ENCODE results near the gene PFKL. TPM values are rescaled to one million over a fixed set of nuclear protein-coding genes. Genes with fewer than 3 reads are reported as not detected.
A peak's percentile ranks its signal among the peaks of the same experiment; 100 is the strongest.

PFKL gene
- total RNA-seq, 1 experiment from 2014 or later, result 150 TPM

GRCh38 chr21:44291936-44292811, 7.7 kb upstream of the PFKL start:
- H3K27me3 ChIP-seq (ENCODE audit: insufficient read depth, low read length), result no peaks in the 10 kb centered on the region
- H3K27ac ChIP-seq (ENCODE audit: low read depth, low read length), result no peak overlapping the region
- BruUV-seq (replicated peaks), result no TSS peak
- H4K20me1 ChIP-seq (ENCODE audit: insufficient read depth), result no peaks in the 10 kb centered on the region
- ATAC-seq, result peak; percentile 69
- H3K4me3 ChIP-seq (replicated peaks in 1 of 2; ENCODE audit: low read depth in 1 of 2, low read length in 2 of 2), result no peak overlapping the region
- TF ChIP-seq SIN3A (IDR thresholded peaks at IDR 0.05; ENCODE audit: low read depth) (no peak), CEBPB (IDR thresholded peaks at IDR 0.05; ENCODE audit: low read depth) (no peak)
- RAD21 ChIA-PET (ENCODE audit: low non-redundant PET in 1 of 2, low total read pairs in 2 of 2, uncharacterized antibody in 2 of 2, unreplicated experiment in 2 of 2), result no interaction called here
- H3K9me3 ChIP-seq (ENCODE audit: control insufficient read depth in 1 of 2, insufficient read depth in 1 of 2, low read depth in 1 of 2, low read length in 2 of 2), result no peaks in the 10 kb centered on the region
- no peak overlapping the region for H2AFZ ChIP-seq (ENCODE audit: low read depth, low read length, poor library complexity, severe bottlenecking)
- H3K36me3 ChIP-seq (ENCODE audit: control insufficient read depth in 1 of 2, insufficient read depth in 2 of 2, low read length in 2 of 2), result no peaks in the 10 kb centered on the region
- intact Hi-C loops (cut with micrococcal nuclease), result no loop called here
- CTCF ChIA-PET, result interaction anchor here (1.5 kb wide), 1 partner anchor 11 kb away, joined by 5 read pairs; no protein-coding TSS in a partner anchor
- no peak overlapping the region for H3K9ac ChIP-seq (ENCODE audit: low read length)
- no peak for DNase-seq (ENCODE audit: low read depth, low spot score)
- peaks cover 0 to 4% of the 10 kb centered on the region in 2 experiments; a peak in 1 of 4 replicates for H3K4me1 ChIP-seq (ENCODE audit: control insufficient read depth in 1 of 2, insufficient read depth in 2 of 2, low read length in 2 of 2)
- no peaks in the 10 kb centered on the region for H3K79me2 ChIP-seq (ENCODE audit: insufficient read depth, low read length)
- POLR2A ChIA-PET, result no interaction called here
- H3K4me2 ChIP-seq (ENCODE audit: low read length), result 0 out of 2 replicates have a peak overlapping the region, but pooled peaks have one; percentile 1
- no peaks in the 10 kb centered on the region for H3K9me2 ChIP-seq (ENCODE audit: insufficient read depth)

GRCh38 chr21:44292812-44293195, 7.0 kb upstream of the PFKL start:
- ChIA-PET CTCF (no interaction called here), RAD21 (ENCODE audit: low non-redundant PET in 1 of 2, low total read pairs in 2 of 2, uncharacterized antibody in 2 of 2, unreplicated experiment in 2 of 2) (no interaction called here), POLR2A (no interaction called here)
- peaks cover under 1 to 9% of the 10 kb centered on the region in 2 experiments; a peak in 3 of 4 replicates for H3K4me1 ChIP-seq (ENCODE audit: control insufficient read depth in 1 of 2, insufficient read depth in 2 of 2, low read length in 2 of 2)
- no peaks in the 10 kb centered on the region for H3K27me3 ChIP-seq (ENCODE audit: insufficient read depth, low read length)
- H3K4me2 ChIP-seq (ENCODE audit: low read length), result no peak overlapping the region
- H2AFZ ChIP-seq (ENCODE audit: low read depth, low read length, poor library complexity, severe bottlenecking), result no peak overlapping the region
- TF ChIP-seq EZH2 (IDR thresholded peaks at IDR 0.05) (no peak), EZH2phosphoT487 (IDR thresholded peaks at IDR 0.05; ENCODE audit: borderline replicate concordance) (no peak), ATF3 (IDR thresholded peaks at IDR 0.05) (no peak), SRF (IDR thresholded peaks at IDR 0.05; ENCODE audit: low read depth) (no peak), TCF7L2 (IDR thresholded peaks at IDR 0.05; ENCODE audit: borderline replicate concordance, extremely low read depth, insufficient read depth, insufficient read length) (no peak), ZNF274 (IDR thresholded peaks at IDR 0.05; ENCODE audit: low read depth, low read length) (no peak), YY1 (IDR thresholded peaks at IDR 0.05; ENCODE audit: extremely low read depth, insufficient replicate concordance, low read depth, low read length) (no peak), CEBPB (IDR thresholded peaks at IDR 0.05; ENCODE audit: low read depth) (no peak), MAX (IDR thresholded peaks at IDR 0.05) (no peak), FOSL1 (IDR thresholded peaks at IDR 0.05; ENCODE audit: low read depth) (no peak), CBX3 (IDR thresholded peaks at IDR 0.05; ENCODE audit: low read depth) (no peak), JUND (IDR thresholded peaks at IDR 0.05) (no peak), ELF1 (IDR thresholded peaks at IDR 0.05; ENCODE audit: borderline replicate concordance, low read depth) (no peak)
- H3K9ac ChIP-seq (ENCODE audit: low read length), result no peak overlapping the region
- no peaks in the 10 kb centered on the region for H3K9me2 ChIP-seq (ENCODE audit: insufficient read depth)
- no peak overlapping the region for H3K4me3 ChIP-seq (replicated peaks in 1 of 2; ENCODE audit: low read depth in 1 of 2, low read length in 2 of 2)
- H3K36me3 ChIP-seq (ENCODE audit: control insufficient read depth in 1 of 2, insufficient read depth in 2 of 2, low read length in 2 of 2), result no peaks in the 10 kb centered on the region
- BruUV-seq (replicated peaks), result no TSS peak
- no peak for ATAC-seq
- intact Hi-C loops (cut with micrococcal nuclease), result no loop called here
- no peaks in the 10 kb centered on the region for H3K79me2 ChIP-seq (ENCODE audit: insufficient read depth, low read length)
- no peaks in the 10 kb centered on the region for H4K20me1 ChIP-seq (ENCODE audit: insufficient read depth)
- DNase-seq (ENCODE audit: low read depth, low spot score), result no peak
- H3K9me3 ChIP-seq (ENCODE audit: control insufficient read depth in 1 of 2, insufficient read depth in 1 of 2, low read depth in 1 of 2, low read length in 2 of 2), result no peaks in the 10 kb centered on the region
- no peak overlapping the region for H3K27ac ChIP-seq (ENCODE audit: low read depth, low read length)

Measured in HCT116 (cell line).